ENCODE measurements around the gene RPS29.

The RPS29 gene

GRCh38 chr14:49549881-49550280, 36.3 kb downstream of the RPS29 start:
- no peak for DNase-seq

- no peak for DNase-seq
Measured at GRCh38 chr14:49549446-49549845, 36.7 kb downstream of the RPS29 start.

- no peak for DNase-seq
Measured at GRCh38 chr14:49546766-49547165, 39.4 kb downstream of the RPS29 start.

GRCh38 chr14:49545716-49546115, 40.5 kb downstream of the RPS29 start:
- DNase-seq = no peak

DNA sequence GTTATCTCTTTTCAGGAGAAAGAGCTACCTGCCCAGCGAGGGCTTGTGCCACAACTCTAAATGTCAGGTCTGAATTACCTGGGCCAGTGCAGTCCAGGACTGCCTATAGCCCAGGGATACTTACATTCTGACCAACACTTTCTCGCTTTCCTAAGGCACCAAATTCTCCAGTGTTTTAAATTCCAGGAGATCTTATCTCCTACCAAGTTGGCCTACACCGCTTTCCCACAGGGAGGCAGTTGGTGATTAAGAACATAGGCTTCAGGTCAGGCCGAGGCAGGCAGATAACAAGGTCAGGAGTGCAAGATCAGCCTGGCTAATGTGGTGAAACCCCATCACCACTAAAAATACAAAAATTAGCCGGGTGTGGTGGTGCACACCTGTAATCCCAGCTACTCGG, 41.1 kb downstream of the RPS29 start:
- DNase-seq = no peak

GRCh38 chr14:49541049-49541448, 45.1 kb downstream of the RPS29 start:
- DNase-seq = no peak

DNA sequence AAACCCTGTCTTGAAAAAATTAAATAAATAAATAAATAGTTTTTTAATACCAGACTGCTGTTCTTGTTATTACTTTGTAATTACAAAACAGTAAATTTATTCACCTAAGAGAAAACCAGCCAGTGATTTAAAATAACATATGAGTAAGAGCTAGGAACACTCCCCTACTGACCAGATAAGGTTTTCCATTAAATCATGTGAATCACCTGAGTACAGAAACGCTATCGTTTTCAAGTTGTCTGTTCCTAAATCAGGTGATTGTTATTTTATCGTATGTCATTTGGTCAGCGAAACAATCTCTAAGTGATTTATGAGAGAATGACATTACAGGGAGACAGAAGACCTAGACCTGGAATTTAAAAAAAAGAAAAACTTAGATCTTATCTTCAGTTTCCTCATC, 47.3 kb downstream of the RPS29 start:
- DNase-seq = no peak
